ENCODE results near the gene METTL13. TPM values are rescaled to one million over a fixed set of nuclear protein-coding genes. Genes with fewer than 3 reads are reported as not detected.

METTL13 gene
- total and polyA plus RNA-seq, 2 of the 8 experiments (the other 6 are each of a cell fraction or from before 2014, with no cell fraction given) = 38.1 to 66.3 TPM

GRCh38 chr1:171819946-171820345 lies 38.5 kb downstream of the METTL13 start:
- peaks cover 0 to 7% (median 2%) of the 10 kb centered on the region in 4 experiments; a peak in 2 of 7 replicates for H3K4me1 ChIP-seq (replicated peaks in 1 of 4; ENCODE audit: control insufficient read depth in 3 of 4, insufficient read depth in 4 of 4, low read length in 3 of 4)
- H3K18ac ChIP-seq (ENCODE audit: extremely low read depth, low read length) = no peak overlapping the region
- H2BK15ac ChIP-seq (ENCODE audit: low read length) = no peak overlapping the region
- no peak overlapping the region for H3K9ac ChIP-seq (replicated peaks in 1 of 4; ENCODE audit: extremely low read depth in 1 of 4, low read depth in 3 of 4, low read length in 3 of 4)
- H3K36me3 ChIP-seq (ENCODE audit: control insufficient read depth in 2 of 4, insufficient read depth in 4 of 4, low read length in 3 of 4) = no peaks in the 10 kb centered on the region
- H3K27ac ChIP-seq (ENCODE audit: low read depth, low read length) = no peak overlapping the region
- no peak overlapping the region for H3K14ac ChIP-seq (ENCODE audit: insufficient read length)
- no peak for TF ChIP-seq JUN (IDR thresholded peaks at IDR 0.05; ENCODE audit: low read depth, low read length)
- no peak overlapping the region for H3K4ac ChIP-seq (replicated peaks; ENCODE audit: insufficient read length, low read depth, low read length)
- no peaks in the 10 kb centered on the region; the same call in 1 of the 2 replicates for H3K23me2 ChIP-seq (ENCODE audit: low read depth, low read length)
- ChIA-PET POLR2A (ENCODE audit: partially characterized antibody) (no interaction called here), CTCF (ENCODE audit: partially characterized antibody) (interaction anchor here (0.8 to 8.7 kb wide), 4 partner anchors 13 to 165 kb away, joined by 3 to 92 read pairs (median 22); no protein-coding TSS in a partner anchor)
- H3K9me3 ChIP-seq (ENCODE audit: insufficient read depth in 2 of 2, low read depth in 1 of 2, low read length in 1 of 2) = no peaks in the 10 kb centered on the region
- no peak overlapping the region for H4K5ac ChIP-seq (ENCODE audit: insufficient read length, low read depth, low read length)
- no peak overlapping the region for H4K8ac ChIP-seq (ENCODE audit: extremely low read depth, insufficient read depth, low read length)
- H3K27me3 ChIP-seq (replicated peaks in 1 of 4; ENCODE audit: control insufficient read depth in 3 of 4, extremely low read depth in 1 of 4, insufficient read depth in 3 of 4, low read length in 3 of 4) = no peaks in the 10 kb centered on the region
- DNase-seq (ENCODE audit: low read depth in 1 of 2, low spot score in 2 of 2) (no peak), FAIRE-seq (no peak)
- no peak overlapping the region for H3K56ac ChIP-seq (replicated peaks; ENCODE audit: insufficient read length, low read depth, low read length)
- H2BK12ac ChIP-seq (ENCODE audit: low read depth, low read length) = no peak overlapping the region
- no peak overlapping the region for H2BK120ac ChIP-seq (replicated peaks; ENCODE audit: low read depth, low read length)
- H4K91ac ChIP-seq (replicated peaks; ENCODE audit: insufficient read length, low read length) = no peak overlapping the region
- no peak overlapping the region for H3K4me3 ChIP-seq (ENCODE audit: extremely low read depth in 1 of 4, insufficient read depth in 2 of 4, low read depth in 3 of 4, low read length in 4 of 4)
- no peak overlapping the region for H3K23ac ChIP-seq (ENCODE audit: insufficient read length)
- no peaks in the 10 kb centered on the region for H3K79me1 ChIP-seq (ENCODE audit: low read depth, low read length)
- no peaks in the 10 kb centered on the region for H4K20me1 ChIP-seq (replicated peaks in 1 of 2; ENCODE audit: control insufficient read depth in 1 of 2, insufficient read depth in 2 of 2, low read length in 2 of 2)
- H2BK20ac ChIP-seq (ENCODE audit: low read length) = no peak overlapping the region
- WGBS, 2 experiments (ENCODE audit: extremely low coverage in 1 of 2, insufficient coverage in 1 of 2, insufficient read length in 1 of 2, insufficient replicate concordance in 2 of 2, low coverage in 1 of 2, low lambda C conversion rate in 2 of 2, missing lambda C conversion rate in 1 of 2) = 64% methylated on average over 2 of the region's 2 CpGs; no CpG with 5 or more reads in 1 of the 2 experiments
- H2AFZ ChIP-seq (ENCODE audit: low read length) = no peak overlapping the region
- no peak overlapping the region for H2BK5ac ChIP-seq (ENCODE audit: low read depth, low read length)
- H2AK5ac ChIP-seq (ENCODE audit: low read depth, low read length) = no peak overlapping the region
- no peaks in the 10 kb centered on the region for H3K79me2 ChIP-seq (ENCODE audit: control insufficient read depth in 1 of 2, insufficient read depth in 2 of 2, low read length in 2 of 2)
- no peak overlapping the region for H3K4me2 ChIP-seq (ENCODE audit: insufficient read depth in 1 of 2, low read depth in 2 of 2, low read length in 2 of 2)
